ENCODE results near the gene MATCAP1. TPM values are rescaled to one million over a fixed set of nuclear protein-coding genes. Genes with fewer than 3 reads are reported as not detected.
A peak's percentile ranks its signal among the peaks of the same experiment; 100 is the strongest.

The MATCAP1 gene
- total and polyA plus RNA-seq, 2 experiments from 2014 or later = 3.8 to 6.4 TPM

- 26 to 46% methylated on average over 16 to 64 of the region's 94 CpGs for WGBS, 2 experiments (ENCODE audit: low coverage in 1 of 2, low lambda C conversion rate in 2 of 2, missing lambda C conversion rate in 2 of 2)
These were observed 33.5 kb downstream of the MATCAP1 start for GRCh38 chr16:67150047-67150832.

GRCh38 chr16:67149276-67150046 is 34.3 kb downstream of the MATCAP1 start:
- Histone ChIP-seq H3K9me3 (ENCODE audit: low read depth) (no peaks in the 10 kb centered on the region), H3K27ac (peak overlapping the region; percentile 94; the same call in 1 of the 2 replicates), H3K4me1 (ENCODE audit: insufficient read depth) (0 out of 2 replicates have a peak, but pooled peaks cover 5% of the 10 kb centered on the region), H3K4me3 (peak overlapping the region; percentile 82), H4K20me1 (ENCODE audit: insufficient read depth) (no peaks in the 10 kb centered on the region), H3K4me2 (ENCODE audit: unreplicated experiment) (peak overlapping the region; percentile 70), H2AFZ (no peak overlapping the region), H3K36me3 (ENCODE audit: low read depth) (peaks cover 3% of the 10 kb centered on the region; the same call in 1 of the 2 replicates), H3K27me3 (replicated peaks; ENCODE audit: insufficient read depth) (no peaks in the 10 kb centered on the region), H3K79me2 (ENCODE audit: insufficient read depth) (peaks cover 13% of the 10 kb centered on the region; the same call in 1 of the 2 replicates), H3F3A (ENCODE audit: insufficient read depth) (peaks cover 38% of the 10 kb centered on the region), H3K9me2 (ENCODE audit: insufficient read depth) (no peaks in the 10 kb centered on the region), H3K9ac (peak overlapping the region; percentile 98; the same call in 1 of the 2 replicates)
- in situ Hi-C loops (cut with MboI) = loop anchor here (25.0 kb wide), 1 partner anchor 187 kb away; the partner anchor contains the start of gene CES3
- WGBS, 2 experiments (ENCODE audit: low coverage in 1 of 2, low lambda C conversion rate in 2 of 2, missing lambda C conversion rate in 2 of 2) = 89 to 91% methylated on average over 75 to 76 of the region's 77 CpGs
- no peak for DNase-seq
- no peak for TF ChIP-seq EZH2 (IDR thresholded peaks at IDR 0.05; ENCODE audit: insufficient read depth, poor library complexity, severe bottlenecking)
- no peak for TF ChIP-seq EZH2phosphoT487 (IDR thresholded peaks at IDR 0.05; ENCODE audit: insufficient read depth, low read depth)

More at GRCh38 chr16:67150047-67150832, 33.5 kb downstream of the MATCAP1 start:
- H3K4me2 ChIP-seq (ENCODE audit: unreplicated experiment) = peak overlapping the region; percentile 70
- no peaks in the 10 kb centered on the region for H4K20me1 ChIP-seq (ENCODE audit: insufficient read depth)
- H3K4me3 ChIP-seq = peak overlapping the region; percentile 82
- H2AFZ ChIP-seq = peak overlapping the region; percentile 71
- 0 out of 2 replicates have a peak, but pooled peaks cover 5% of the 10 kb centered on the region for H3K4me1 ChIP-seq (ENCODE audit: insufficient read depth)
- DNase-seq = peak; percentile 90
- peaks cover 38% of the 10 kb centered on the region for H3F3A ChIP-seq (ENCODE audit: insufficient read depth)
- no peaks in the 10 kb centered on the region for H3K9me3 ChIP-seq (ENCODE audit: low read depth)
- no peaks in the 10 kb centered on the region; the same call in 1 of the 2 replicates for H3K36me3 ChIP-seq (ENCODE audit: low read depth)
- no peaks in the 10 kb centered on the region for H3K27me3 ChIP-seq (replicated peaks; ENCODE audit: insufficient read depth)
- H3K79me2 ChIP-seq (ENCODE audit: insufficient read depth) = peaks cover 13% of the 10 kb centered on the region; the same call in 1 of the 2 replicates
- H3K9ac ChIP-seq = peak overlapping the region; percentile 98
- in situ Hi-C loops (cut with MboI) = loop anchor here (25.0 kb wide), 1 partner anchor 188 kb away; the partner anchor contains the start of gene CES3
- TF ChIP-seq EZH2phosphoT487 (IDR thresholded peaks at IDR 0.05; ENCODE audit: insufficient read depth, low read depth) (no peak), EZH2 (IDR thresholded peaks at IDR 0.05; ENCODE audit: insufficient read depth, poor library complexity, severe bottlenecking) (no peak)
- H3K27ac ChIP-seq = peak overlapping the region; percentile 94
- no peaks in the 10 kb centered on the region for H3K9me2 ChIP-seq (ENCODE audit: insufficient read depth)

GRCh38 chr16:67148656-67149275 is 35.0 kb downstream of the MATCAP1 start:
- DNase-seq = no peak
- peaks cover 13% of the 10 kb centered on the region; the same call in 1 of the 2 replicates for H3K79me2 ChIP-seq (ENCODE audit: insufficient read depth)
- peaks cover 6% of the 10 kb centered on the region; the same call in 1 of the 2 replicates for H3K36me3 ChIP-seq (ENCODE audit: low read depth)
- H3K9ac ChIP-seq = no peak overlapping the region
- H3K4me3 ChIP-seq = no peak overlapping the region
- WGBS, 2 experiments (ENCODE audit: low coverage in 1 of 2, low lambda C conversion rate in 2 of 2, missing lambda C conversion rate in 2 of 2) = 88 to 89% methylated on average over 11 of the region's 11 CpGs
- H2AFZ ChIP-seq = no peak overlapping the region
- 0 out of 2 replicates have a peak, but pooled peaks cover 5% of the 10 kb centered on the region for H3K4me1 ChIP-seq (ENCODE audit: insufficient read depth)
- H3K9me2 ChIP-seq (ENCODE audit: insufficient read depth) = no peaks in the 10 kb centered on the region
- in situ Hi-C loops (cut with MboI) = no loop called here
- H3F3A ChIP-seq (ENCODE audit: insufficient read depth) = peaks cover 38% of the 10 kb centered on the region
- no peaks in the 10 kb centered on the region for H3K9me3 ChIP-seq (ENCODE audit: low read depth)
- H3K27ac ChIP-seq = no peak overlapping the region
- no peak overlapping the region for H3K4me2 ChIP-seq (ENCODE audit: unreplicated experiment)
- no peaks in the 10 kb centered on the region for H3K27me3 ChIP-seq (replicated peaks; ENCODE audit: insufficient read depth)
- TF ChIP-seq EZH2 (IDR thresholded peaks at IDR 0.05; ENCODE audit: insufficient read depth, poor library complexity, severe bottlenecking) (no peak), EZH2phosphoT487 (IDR thresholded peaks at IDR 0.05; ENCODE audit: insufficient read depth, low read depth) (no peak)
- H4K20me1 ChIP-seq (ENCODE audit: insufficient read depth) = no peaks in the 10 kb centered on the region

GRCh38 chr16:67148221-67148620 is 35.5 kb downstream of the MATCAP1 start:
- peaks cover 6% of the 10 kb centered on the region; the same call in 1 of the 2 replicates for H3K36me3 ChIP-seq (ENCODE audit: low read depth)
- no peaks in the 10 kb centered on the region for H3K9me3 ChIP-seq (ENCODE audit: low read depth)
- no peak for DNase-seq
- WGBS, 2 experiments (ENCODE audit: low coverage in 1 of 2, low lambda C conversion rate in 2 of 2, missing lambda C conversion rate in 2 of 2) = 96 to 100% methylated on average over 2 of the region's 2 CpGs
- no peak overlapping the region for H3K4me3 ChIP-seq
- H4K20me1 ChIP-seq (ENCODE audit: insufficient read depth) = no peaks in the 10 kb centered on the region
- no peak overlapping the region for H3K4me2 ChIP-seq (ENCODE audit: unreplicated experiment)
- no peaks in the 10 kb centered on the region for H3K27me3 ChIP-seq (replicated peaks; ENCODE audit: insufficient read depth)
- 0 out of 2 replicates have a peak, but pooled peaks cover 5% of the 10 kb centered on the region for H3K4me1 ChIP-seq (ENCODE audit: insufficient read depth)
- H3K9me2 ChIP-seq (ENCODE audit: insufficient read depth) = no peaks in the 10 kb centered on the region
- in situ Hi-C loops (cut with MboI) = no loop called here
- no peak for TF ChIP-seq EZH2 (IDR thresholded peaks at IDR 0.05; ENCODE audit: insufficient read depth, poor library complexity, severe bottlenecking)
- TF ChIP-seq EZH2phosphoT487 (IDR thresholded peaks at IDR 0.05; ENCODE audit: insufficient read depth, low read depth) = no peak
- H3K79me2 ChIP-seq (ENCODE audit: insufficient read depth) = peaks cover 13% of the 10 kb centered on the region; the same call in 1 of the 2 replicates
- H3K9ac ChIP-seq = no peak overlapping the region
- peaks cover 38% of the 10 kb centered on the region for H3F3A ChIP-seq (ENCODE audit: insufficient read depth)
- no peak overlapping the region for H2AFZ ChIP-seq
- H3K27ac ChIP-seq = no peak overlapping the region

Data from GM23248 (cell line).